HepG2 (cell line): ENCODE data around the gene SELPLG. TPM values are rescaled to one million over a fixed set of nuclear protein-coding genes. Genes with fewer than 3 reads are reported as not detected.
A peak's percentile ranks its signal among the peaks of the same experiment; 100 is the strongest.

ENCODE experiments used
- ATAC-seq: fragments of 200-7000 bp; cut with Tn5 transposase; 3 replicates; pipeline ENCODE4 v1.9.1; 2020; ENCODE audit warnings: mild to moderate bottlenecking, moderate library complexity
- BruUV-seq: library from RNA; stranded (reverse); fragments of 400-500 nt; replicated peaks from 2 replicates; lab custom pipeline; 2021; lab: Mats Ljungman, UMichigan
- CTCF ChIA-PET: fragments of 300-600 bp; formaldehyde crosslinking; extraction: SDS; loops from one replicate; lab custom pipeline; 2021; ENCODE audit warnings: low total read pairs, inconsistent platforms, low intra/inter-chr PET ratio; lab: Yijun Ruan, JAX
- POLR2A ChIA-PET: fragments of 350-600 bp; sonication (Branson Sonifier 250); formaldehyde crosslinking; loops from one replicate; lab custom pipeline; 2020; ENCODE audit warnings: antibody characterized with exemption, inconsistent platforms; lab: Yijun Ruan, JAX
- DNase-seq: peaks from one replicate; pipeline ENCODE4 v3.0.0-alpha.2; 2015; ENCODE audit warnings: low spot score
- FAIRE-seq: peaks from 3 replicates; lab custom pipeline; 2011; peaks lifted over from hg19 to GRCh38; lab: Jason Lieb, UNC
- H2AFZ ChIP-seq: one replicate; pipeline ENCODE4 v1.6.1; 2011; ENCODE audit warnings: low read length, inconsistent platforms
- H3K27ac ChIP-seq: fragments of 300-600 bp; 3 replicates; pipeline ENCODE4 v1.8.0; 2011; ENCODE audit warnings: mixed run types, mild to moderate bottlenecking, mixed read lengths, low read length, inconsistent platforms; ENCODE audit not compliant: insufficient read depth; ENCODE audit errors: extremely low read length
- H3K27me3 ChIP-seq, 2 experiments: fragments of 200-600 bp in 1 of 2; 2 replicates in 1 of 2; 3 replicates in 1 of 2; pipeline versions ENCODE4 v1.6.0 to v1.8.0; 2011; ENCODE audit warnings: low read length in 2 of 2, mild to moderate bottlenecking in 2 of 2, moderate library complexity in 2 of 2, inconsistent platforms in 1 of 2; ENCODE audit not compliant: insufficient read depth in 2 of 2, control insufficient read depth in 1 of 2
- H3K36me3 ChIP-seq, 2 experiments: fragments of 200-600 bp in 1 of 2; replicated peaks in 1 of 2; 2 replicates in 1 of 2; 3 replicates in 1 of 2; pipeline versions ENCODE4 v1.5.1 to v1.8.0; 2011; ENCODE audit warnings: low read length in 2 of 2, inconsistent platforms in 1 of 2; ENCODE audit not compliant: insufficient read depth in 2 of 2, control insufficient read depth in 1 of 2
- H3K4me1 ChIP-seq: 2 replicates; pipeline ENCODE4 v1.5.1; 2012; ENCODE audit warnings: low read length, inconsistent platforms; ENCODE audit not compliant: insufficient read depth
- H3K4me2 ChIP-seq: 2 replicates; pipeline ENCODE4 v1.6.0; 2011; ENCODE audit warnings: low read depth, low read length, inconsistent platforms
- H3K4me3 ChIP-seq, 3 experiments: fragments of 200-600 bp in 1 of 3; sonication (generic), shearing (Covaris generic) in 1 of 3; replicated peaks in 1 of 3; 2 replicates each; pipeline ENCODE4 v1.5.1; 2011 to 2016; ENCODE audit warnings: low read length in 3 of 3, inconsistent platforms in 2 of 3, low read depth in 2 of 3, mild to moderate bottlenecking in 2 of 3, control low read depth in 1 of 3, mixed read lengths in 1 of 3; ENCODE audit not compliant: insufficient read depth in 1 of 3
- H3K79me2 ChIP-seq: one replicate; pipeline ENCODE4 v1.6.1; 2011; ENCODE audit warnings: low read length, inconsistent platforms; ENCODE audit not compliant: insufficient read depth
- H3K9ac ChIP-seq: 2 replicates; pipeline ENCODE4 v1.6.0; 2011; ENCODE audit warnings: mild to moderate bottlenecking, low read depth, low read length, inconsistent platforms; ENCODE audit not compliant: insufficient read depth
- H3K9me3 ChIP-seq: 2 replicates; pipeline ENCODE4 v1.5.1; 2012; ENCODE audit warnings: mild to moderate bottlenecking, low read length
- H4K20me1 ChIP-seq: 2 replicates; pipeline ENCODE4 v1.6.0; 2011; ENCODE audit warnings: inconsistent platforms, mild to moderate bottlenecking, low read length, moderate library complexity; ENCODE audit not compliant: insufficient read depth
- ETV5 ChIP-seq: IDR thresholded peaks from 2 replicates; pipeline ENCODE4 v1.6.1; 2018; ENCODE audit warnings: missing biosample characterization, missing genetic modification reagents, inconsistent platforms, borderline replicate concordance
- JARID2 ChIP-seq: sonication (generic); formaldehyde crosslinking; IDR thresholded peaks from 2 replicates; pipeline ENCODE4 v1.8.1; 2023; ENCODE audit warnings: missing genetic modification reagents, inconsistent platforms; ENCODE audit not compliant: insufficient replicate concordance
- NAIF1 ChIP-seq: sonication (generic); formaldehyde crosslinking; IDR thresholded peaks from 2 replicates; pipeline ENCODE4 v1.5.0; 2020; ENCODE audit warnings: mild to moderate bottlenecking, missing genetic modification reagents, borderline replicate concordance
- POLR2AphosphoS5 ChIP-seq: IDR thresholded peaks from 2 replicates; pipeline ENCODE4 v1.6.1; 2012; ENCODE audit warnings: low read depth, low read length
- SRF ChIP-seq: IDR thresholded peaks from 2 replicates; pipeline ENCODE4 v1.6.1; 2011; ENCODE audit warnings: mild to moderate bottlenecking, low read depth, low read length, moderate library complexity
- TBL1XR1 ChIP-seq: fragments of 150-350 bp; IDR thresholded peaks from 2 replicates; pipeline ENCODE4 v1.6.1; 2014; ENCODE audit warnings: borderline replicate concordance, low read length; ENCODE audit not compliant: partially characterized antibody
- TCF7L2 ChIP-seq: IDR thresholded peaks from 2 replicates; pipeline ENCODE4 v1.6.1; 2011; ENCODE audit warnings: mild to moderate bottlenecking, low read depth, low read length, moderate library complexity
- ZBTB7B ChIP-seq: sonication (generic); formaldehyde crosslinking; IDR thresholded peaks from 2 replicates; pipeline ENCODE4 v1.4.0; 2020; ENCODE audit warnings: missing genetic modification reagents
- ZNF256 ChIP-seq: sonication (generic); formaldehyde crosslinking; conservative IDR thresholded peaks from 2 replicates; pipeline ENCODE4 v1.4.0; 2020; ENCODE audit warnings: missing genetic modification reagents
- ZNF343 ChIP-seq: sonication (generic); formaldehyde crosslinking; IDR thresholded peaks from 2 replicates; pipeline ENCODE4 v1.4.0; 2020; ENCODE audit warnings: mild to moderate bottlenecking, missing genetic modification reagents
- ZNF580 ChIP-seq: IDR thresholded peaks from 2 replicates; pipeline ENCODE4 v1.6.1; 2016; ENCODE audit warnings: low read depth, borderline replicate concordance
- ZSCAN9 ChIP-seq: IDR thresholded peaks from 2 replicates; pipeline ENCODE4 v1.6.1; 2016; ENCODE audit warnings: borderline replicate concordance
- WGBS: methylation state at CpG from one replicate; pipeline ENCODE4 v1.1.6; 2017; ENCODE audit warnings: low lambda C conversion rate; 5-methylcytosine and 5-hydroxymethylcytosine counted together
- in situ Hi-C: cut with HindIII; loops from 2 replicates; pipeline ENCODE4 v1.10.0; 2017; ENCODE audit warnings: low pct_unique_long_range_greater_than_20kb; ENCODE audit not compliant: extremely low pct_ligation_motif_present
- intact Hi-C: fragments of 100-400 bp; cut with micrococcal nuclease; formaldehyde crosslinking; loops from one replicate; pipeline ENCODE4 v1.10.0; 2022; ENCODE audit not compliant: unreplicated experiment
- polyA plus RNA-seq, 8 experiments: library from polyadenylated mRNA; depleted of rRNA in 3 of 8; stranded (reverse) in 7 of 8; unstranded in 1 of 8; fragments of >200 nt; fragmentation: Illumina TruSeq in 4 of 8; extraction: Trizol in 4 of 8; gene quantifications; 2 replicates each; pipeline versions ENCODE4 v1.2.1 to v1.2.3, GENCODE V29; 2011 to 2016; ENCODE audit warnings: low read depth in 4 of 8, missing spikeins in 1 of 8, mixed read lengths in 1 of 8; ENCODE audit not compliant: insufficient read depth in 1 of 8
- total RNA-seq, 5 experiments: library from RNA; depleted of rRNA; stranded (reverse); fragments of >200 nt; fragmentation: Illumina TruSeq; extraction: Trizol; gene quantifications; 2 replicates each; pipeline ENCODE4 v1.2.3, GENCODE V29; 2016; ENCODE audit warnings: low read depth in 1 of 5
- TF ChIP-seq, protein P1 (sequence below): IDR thresholded peaks from 2 replicates; pipeline ENCODE4 v1.6.1; 2016; ENCODE audit warnings: missing compliant biosample characterization, missing genetic modification reagents, borderline replicate concordance
- TF ChIP-seq, protein P2 (sequence below), 2 experiments: sonication (generic) in 1 of 2; formaldehyde crosslinking in 1 of 2; IDR thresholded peaks; 2 replicates each; pipeline versions ENCODE4 v1.6.1 to v1.9.0; 2014 to 2022; ENCODE audit warnings: antibody characterized with exemption in 1 of 2, borderline replicate concordance in 1 of 2, inconsistent platforms in 1 of 2, low read depth in 1 of 2, missing genetic modification reagents in 1 of 2

The SELPLG gene
- total and polyA plus RNA-seq, 2 of the 13 experiments (the other 11 are each of a cell fraction or from before 2014, with no cell fraction given): 0.12 TPM; not detected in 1

- in situ Hi-C loops: loop anchor here (5.0 kb wide), 1 partner anchor 139 kb away; no protein-coding TSS in a partner anchor
- TF ChIP-seq ETV5 (CRISPR knock-in tag) (no peak), ZNF343 (CRISPR knock-in tag) (no peak), POLR2AphosphoS5 (no peak), ZBTB7B (CRISPR knock-in tag) (no peak), TCF7L2 (no peak), ZNF580 (CRISPR knock-in tag) (no peak), JARID2 (CRISPR knock-in tag) (no peak), TBL1XR1 (no peak), NAIF1 (CRISPR knock-in tag) (no peak), ZNF256 (CRISPR knock-in tag) (no peak), ZSCAN9 (CRISPR knock-in tag) (no peak), SRF (no peak)
- TF ChIP-seq, protein P1, sequence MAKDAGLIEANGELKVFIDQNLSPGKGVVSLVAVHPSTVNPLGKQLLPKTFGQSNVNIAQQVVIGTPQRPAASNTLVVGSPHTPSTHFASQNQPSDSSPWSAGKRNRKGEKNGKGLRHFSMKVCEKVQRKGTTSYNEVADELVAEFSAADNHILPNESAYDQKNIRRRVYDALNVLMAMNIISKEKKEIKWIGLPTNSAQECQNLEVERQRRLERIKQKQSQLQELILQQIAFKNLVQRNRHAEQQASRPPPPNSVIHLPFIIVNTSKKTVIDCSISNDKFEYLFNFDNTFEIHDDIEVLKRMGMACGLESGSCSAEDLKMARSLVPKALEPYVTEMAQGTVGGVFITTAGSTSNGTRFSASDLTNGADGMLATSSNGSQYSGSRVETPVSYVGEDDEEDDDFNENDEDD (CRISPR knock-in tag): no peak
- TF ChIP-seq, protein P2, sequence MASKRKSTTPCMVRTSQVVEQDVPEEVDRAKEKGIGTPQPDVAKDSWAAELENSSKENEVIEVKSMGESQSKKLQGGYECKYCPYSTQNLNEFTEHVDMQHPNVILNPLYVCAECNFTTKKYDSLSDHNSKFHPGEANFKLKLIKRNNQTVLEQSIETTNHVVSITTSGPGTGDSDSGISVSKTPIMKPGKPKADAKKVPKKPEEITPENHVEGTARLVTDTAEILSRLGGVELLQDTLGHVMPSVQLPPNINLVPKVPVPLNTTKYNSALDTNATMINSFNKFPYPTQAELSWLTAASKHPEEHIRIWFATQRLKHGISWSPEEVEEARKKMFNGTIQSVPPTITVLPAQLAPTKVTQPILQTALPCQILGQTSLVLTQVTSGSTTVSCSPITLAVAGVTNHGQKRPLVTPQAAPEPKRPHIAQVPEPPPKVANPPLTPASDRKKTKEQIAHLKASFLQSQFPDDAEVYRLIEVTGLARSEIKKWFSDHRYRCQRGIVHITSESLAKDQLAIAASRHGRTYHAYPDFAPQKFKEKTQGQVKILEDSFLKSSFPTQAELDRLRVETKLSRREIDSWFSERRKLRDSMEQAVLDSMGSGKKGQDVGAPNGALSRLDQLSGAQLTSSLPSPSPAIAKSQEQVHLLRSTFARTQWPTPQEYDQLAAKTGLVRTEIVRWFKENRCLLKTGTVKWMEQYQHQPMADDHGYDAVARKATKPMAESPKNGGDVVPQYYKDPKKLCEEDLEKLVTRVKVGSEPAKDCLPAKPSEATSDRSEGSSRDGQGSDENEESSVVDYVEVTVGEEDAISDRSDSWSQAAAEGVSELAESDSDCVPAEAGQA (IDR thresholded peaks at IDR 0.05; ENCODE audit: low read depth): no peak
- TF ChIP-seq, protein P2 (CRISPR knock-in tag; IDR thresholded peaks at IDR 0.05; ENCODE audit: borderline replicate concordance): no peak
Observed at GRCh38 chr12:108663324-108664015, 29.8 kb upstream of the SELPLG start.

More at GRCh38 chr12:108663324-108664015, 29.8 kb upstream of the SELPLG start:
- intact Hi-C loops: loop anchor here (1.0 to 10.0 kb wide), 4 partner anchors 27 to 431 kb away; partner anchors contain the start of genes ALKBH2 and UNG
- Histone ChIP-seq H3K9ac (no peak overlapping the region), H2AFZ (no peak overlapping the region), H3K27ac (peak overlapping the region; percentile 73), H3K36me3 (peaks cover 12 to 28% of the 10 kb centered on the region in 2 experiments; a peak in 4 of 5 replicates), H4K20me1 (0 out of 2 replicates have a peak, but pooled peaks cover 11% of the 10 kb centered on the region), H3K4me2 (no peak overlapping the region), H3K9me3 (no peaks in the 10 kb centered on the region), H3K27me3 (no peaks in the 10 kb centered on the region), H3K4me1 (peaks cover 58% of the 10 kb centered on the region), H3K79me2 (peaks cover 29% of the 10 kb centered on the region), H3K4me3 (no peak overlapping the region)
- no TSS peak for BruUV-seq
- WGBS: over 99% methylated on average over 4 of the region's 4 CpGs
- CTCF ChIA-PET: interaction anchor here (3.4 kb wide), 1 partner anchor 140 kb away, joined by 53 read pairs; no protein-coding TSS in a partner anchor
- DNase-seq: no peak
- no peak for FAIRE-seq
- POLR2A ChIA-PET: interaction anchor here (2.0 kb wide), 1 partner anchor 28 kb away, joined by 11 read pairs; no protein-coding TSS in a partner anchor
- ATAC-seq: no peak
